Gastroesophageal sphincter (tissue), 4 donors: Measurements from ENCODE around the gene LSP1. TPM values are rescaled to one million over a fixed set of nuclear protein-coding genes. Genes with fewer than 3 reads are reported as not detected.

Experiments used
- ATAC-seq: fragments of 150-250 bp; one replicate; pipeline ENCODE4 v1.9.1; 2016; ENCODE audit warnings: mild to moderate bottlenecking, moderate library complexity
- H3K27ac ChIP-seq, 4 donors: fragments of 200-600 bp; sonication (generic) in 3 of 4; 1 replicate in 3 of 4; 2 replicates in 1 of 4; pipeline ENCODE4 v1.5.1; 2016 to 2019
- H3K27me3 ChIP-seq: fragments of 200-600 bp; sonication (generic); one replicate; pipeline ENCODE4 v1.5.1; 2019
- H3K36me3 ChIP-seq, 2 donors: fragments of 200-600 bp; sonication (generic); one replicate each; pipeline ENCODE4 v1.5.1; 2019; ENCODE audit warnings: control low read depth in 1 of 2
- H3K4me1 ChIP-seq, 3 donors: fragments of 200-600 bp; sonication (generic); 1 replicate in 2 of 3; 2 replicates in 1 of 3; pipeline ENCODE4 v1.5.1; 2016 to 2019; ENCODE audit warnings: control low read depth in 2 of 3
- H3K4me3 ChIP-seq, 2 donors: fragments of 200-600 bp; sonication (generic); one replicate each; pipeline ENCODE4 v1.5.1; 2019; ENCODE audit warnings: mild to moderate bottlenecking in 1 of 2, moderate library complexity in 1 of 2
- H3K9me3 ChIP-seq, 3 donors: fragments of 200-600 bp; sonication (generic); one replicate each; pipeline ENCODE4 v1.5.1; 2017 to 2019; ENCODE audit warnings: control low read depth in 2 of 3
- EP300 ChIP-seq: sonication (generic); formaldehyde crosslinking; IDR thresholded peaks from one replicate; pipeline ENCODE4 v1.6.1; 2017; ENCODE audit warnings: antibody characterized with exemption, mild to moderate bottlenecking
- POLR2A ChIP-seq, 2 donors: fragments of 450-650 bp; IDR thresholded peaks; one replicate each; pipeline ENCODE4 v1.6.1; 2017; ENCODE audit warnings: antibody characterized with exemption in 2 of 2, mild to moderate bottlenecking in 2 of 2, moderate library complexity in 1 of 2
- POLR2AphosphoS5 ChIP-seq: sonication (generic); formaldehyde crosslinking; IDR thresholded peaks from one replicate; pipeline ENCODE4 v1.6.1; 2017; ENCODE audit warnings: antibody characterized with exemption
- WGBS, 2 donors: methylation state at CpG; one replicate each; pipeline ENCODE4 v1.1.5; 2018; ENCODE audit warnings: low coverage in 1 of 2; 5-methylcytosine and 5-hydroxymethylcytosine counted together
- total RNA-seq, 4 donors: library from RNA; depleted of rRNA; stranded (reverse); fragments of >200 nt; gene quantifications; one replicate each; pipeline ENCODE4 v1.1.0, GENCODE V29; 2016
- TF ChIP-seq, protein P1 (sequence below), 4 experiments: fragments of 200-600 bp in 2 of 4; fragments of 450-650 bp in 2 of 4; sonication (generic) in 1 of 4; IDR thresholded peaks; one replicate each; pipeline ENCODE4 v1.5.1; 2017 to 2019; ENCODE audit warnings: antibody characterized with exemption in 4 of 4, mild to moderate bottlenecking in 2 of 4, moderate library complexity in 2 of 4

The LSP1 gene
- total RNA-seq, 4 donors from 2014 or later: 13.4 to 133 (median 47.7) TPM

DNA sequence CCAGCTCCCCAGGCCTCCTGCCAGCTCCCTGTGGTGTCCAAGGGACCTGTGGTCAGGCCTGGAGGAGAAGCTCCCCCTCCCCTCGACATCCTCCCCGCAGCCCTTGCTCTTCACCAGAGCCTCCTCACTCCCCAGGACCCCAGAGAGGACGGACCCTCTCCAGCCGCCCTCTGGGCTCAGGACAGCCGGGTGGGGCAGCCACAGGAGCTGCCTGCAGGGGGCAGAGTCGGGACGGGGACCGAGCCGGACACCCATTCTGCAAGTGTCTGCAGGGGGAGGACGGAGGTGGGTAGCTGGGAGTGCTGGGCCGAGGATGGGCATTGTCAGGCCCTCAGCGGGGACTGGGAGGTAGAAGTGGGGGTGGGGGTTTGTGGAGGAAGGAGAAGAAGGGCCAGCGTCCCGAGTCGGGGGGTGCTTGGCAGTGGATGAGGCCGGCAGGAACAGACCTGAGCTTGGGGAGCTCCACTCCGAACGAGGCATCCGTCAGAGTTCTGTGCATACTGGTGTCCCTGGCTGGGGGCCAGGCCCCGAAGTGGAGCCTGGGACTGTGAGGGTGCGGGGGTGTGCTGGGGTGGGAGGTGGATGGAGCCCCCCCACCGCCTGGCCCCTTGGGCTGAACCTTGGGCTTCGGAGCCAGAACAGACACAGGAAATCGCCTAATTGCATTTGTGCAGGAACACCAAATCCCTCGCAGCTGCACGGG is 23.6 kb downstream of the LSP1 start:
- 0 to 23% methylated on average over 2 to 8 of the region's 26 CpGs for WGBS, 2 donors
- peak; percentile 14 for ATAC-seq
- peaks cover 0 to 81% (median 42%) of the 10 kb centered on the region in 3 donors for H3K4me1 ChIP-seq
- H3K27me3 ChIP-seq: peaks cover 8% of the 10 kb centered on the region
- TF ChIP-seq, protein P1, sequence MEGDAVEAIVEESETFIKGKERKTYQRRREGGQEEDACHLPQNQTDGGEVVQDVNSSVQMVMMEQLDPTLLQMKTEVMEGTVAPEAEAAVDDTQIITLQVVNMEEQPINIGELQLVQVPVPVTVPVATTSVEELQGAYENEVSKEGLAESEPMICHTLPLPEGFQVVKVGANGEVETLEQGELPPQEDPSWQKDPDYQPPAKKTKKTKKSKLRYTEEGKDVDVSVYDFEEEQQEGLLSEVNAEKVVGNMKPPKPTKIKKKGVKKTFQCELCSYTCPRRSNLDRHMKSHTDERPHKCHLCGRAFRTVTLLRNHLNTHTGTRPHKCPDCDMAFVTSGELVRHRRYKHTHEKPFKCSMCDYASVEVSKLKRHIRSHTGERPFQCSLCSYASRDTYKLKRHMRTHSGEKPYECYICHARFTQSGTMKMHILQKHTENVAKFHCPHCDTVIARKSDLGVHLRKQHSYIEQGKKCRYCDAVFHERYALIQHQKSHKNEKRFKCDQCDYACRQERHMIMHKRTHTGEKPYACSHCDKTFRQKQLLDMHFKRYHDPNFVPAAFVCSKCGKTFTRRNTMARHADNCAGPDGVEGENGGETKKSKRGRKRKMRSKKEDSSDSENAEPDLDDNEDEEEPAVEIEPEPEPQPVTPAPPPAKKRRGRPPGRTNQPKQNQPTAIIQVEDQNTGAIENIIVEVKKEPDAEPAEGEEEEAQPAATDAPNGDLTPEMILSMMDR (IDR thresholded peaks at IDR 0.05): peak in 3 of 4 experiments; percentile 44 to 74 (median 51)
- TF ChIP-seq POLR2AphosphoS5: peak; percentile 71
- no peak for TF ChIP-seq POLR2A (IDR thresholded peaks at IDR 0.05)
- no peak for TF ChIP-seq EP300
- H3K4me3 ChIP-seq: peak overlapping the region in 1 of 2 donors; percentile 27
- H3K36me3 ChIP-seq: no peaks in the 10 kb centered on the region
- H3K27ac ChIP-seq: peak overlapping the region in 3 of 4 donors; percentile 79 to 88 (median 81)
- H3K9me3 ChIP-seq: no peaks in the 10 kb centered on the region

DNA sequence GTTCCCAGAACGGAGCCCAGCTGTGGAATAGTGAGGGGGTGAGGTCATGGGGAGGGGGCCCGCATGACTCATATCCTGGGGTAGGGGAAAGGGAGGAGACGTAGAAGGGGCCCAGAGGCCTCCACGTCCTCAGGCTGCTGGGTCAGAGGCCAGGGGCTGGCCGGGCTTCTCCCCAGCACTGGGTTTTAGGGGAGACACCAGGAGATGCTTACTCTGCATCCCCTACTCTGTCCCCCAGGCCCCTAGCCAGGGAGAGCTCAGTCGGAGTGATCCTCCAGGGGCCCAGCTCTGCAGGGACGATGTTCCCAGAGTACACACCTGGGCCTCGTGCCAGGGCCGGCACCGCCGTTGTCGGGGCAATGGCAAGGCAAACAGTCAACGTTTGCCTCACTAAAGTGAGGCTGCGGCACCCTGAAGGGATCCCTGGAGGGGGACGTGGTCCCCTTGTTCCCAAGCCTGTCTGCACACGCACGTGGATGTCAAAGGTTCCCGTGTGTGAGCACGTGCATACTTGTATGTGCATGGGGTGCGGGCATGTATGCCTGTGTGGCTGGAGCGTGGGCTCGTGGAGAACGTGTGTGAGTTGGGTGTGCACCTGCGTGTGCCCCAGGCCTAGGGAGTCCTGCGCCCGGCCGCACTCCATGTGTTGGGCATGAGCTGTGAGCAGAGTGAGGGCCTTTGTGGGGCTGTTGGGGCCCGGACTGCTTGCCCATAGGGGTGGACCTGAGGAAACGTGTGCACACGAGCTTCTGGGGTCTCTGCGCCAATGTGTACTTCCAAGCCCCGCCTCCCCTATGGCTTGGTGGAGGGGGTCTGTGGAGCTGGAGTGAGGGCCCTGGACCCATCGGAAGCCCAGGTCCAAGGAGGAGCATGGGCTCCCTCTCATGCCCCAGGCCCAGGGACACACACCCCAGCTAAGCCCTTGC is 24.6 kb downstream of the LSP1 start:
- peak overlapping the region; percentile 3 to 88 (median 80) for H3K27ac ChIP-seq
- WGBS, 2 donors: 21% methylated on average over 17 of the region's 33 CpGs; no CpG with 5 or more reads in 1 of the 2 donors
- no peak for ATAC-seq

DNA sequence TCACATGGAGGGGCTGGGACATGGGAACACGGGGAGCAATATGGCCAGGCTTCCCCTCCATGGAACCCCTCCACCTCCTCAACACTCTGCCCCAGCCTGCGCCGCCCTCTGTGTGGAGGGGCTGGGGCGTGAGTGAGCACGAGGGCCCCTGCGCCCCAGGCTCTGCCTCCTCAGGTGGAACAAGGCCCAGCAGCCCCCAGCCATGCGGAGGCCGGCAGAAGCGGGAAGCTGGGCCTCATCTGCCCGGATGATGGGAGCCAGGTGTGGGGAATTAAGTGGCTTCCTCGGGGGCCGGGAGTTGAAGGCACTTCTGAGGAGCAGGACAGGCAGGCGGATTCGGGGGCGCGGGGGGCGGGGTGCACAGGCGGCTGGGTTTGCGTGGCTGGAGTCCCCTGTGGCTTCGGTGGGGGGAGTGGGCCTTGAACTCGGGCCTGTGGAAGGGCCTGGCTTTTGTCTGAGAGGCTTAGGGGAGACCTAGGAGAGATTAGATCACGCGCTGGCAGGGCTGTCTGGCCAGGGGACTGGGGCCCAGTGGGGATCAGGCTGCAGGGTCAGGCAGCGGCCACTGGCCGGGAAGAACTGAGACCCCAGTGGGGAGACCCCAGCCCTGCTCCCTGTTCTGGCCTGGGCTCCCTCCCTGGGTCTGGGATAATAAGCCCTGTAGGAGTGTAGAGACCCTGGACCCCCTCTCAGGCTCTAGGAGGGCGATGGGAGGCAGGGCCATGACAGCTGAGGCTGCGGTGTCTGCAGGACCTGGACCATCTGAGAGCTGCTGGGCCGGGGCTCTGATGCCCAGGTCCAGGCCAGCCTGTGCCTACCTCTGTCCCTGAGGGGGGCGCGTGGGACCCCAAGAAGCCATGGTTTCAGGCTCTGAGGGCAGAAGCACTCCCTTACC is 25.5 kb downstream of the LSP1 start:
- Histone ChIP-seq H3K27ac (peak overlapping the region; percentile 3 to 88 (median 80)), H3K4me1 (peaks cover 0 to 84% (median 56%) of the 10 kb centered on the region in 3 donors), H3K36me3 (no peaks in the 10 kb centered on the region), H3K27me3 (no peaks in the 10 kb centered on the region), H3K4me3 (no peak overlapping the region), H3K9me3 (no peaks in the 10 kb centered on the region)
- ATAC-seq: no peak
- 45% methylated on average over 2 of the region's 30 CpGs; no CpG with 5 or more reads in 1 of the 2 donors for WGBS, 2 donors
- TF ChIP-seq, protein P1 (IDR thresholded peaks at IDR 0.05): no peak
- TF ChIP-seq POLR2A (IDR thresholded peaks at IDR 0.05) (no peak), EP300 (no peak), POLR2AphosphoS5 (no peak)

More for the DNA sequence above, 24.6 kb downstream of the LSP1 start:
- Histone ChIP-seq H3K9me3 (no peaks in the 10 kb centered on the region), H3K4me3 (no peak overlapping the region), H3K27me3 (no peaks in the 10 kb centered on the region), H3K36me3 (no peaks in the 10 kb centered on the region), H3K4me1 (peaks cover 0 to 83% (median 52%) of the 10 kb centered on the region in 3 donors)
- TF ChIP-seq POLR2A (IDR thresholded peaks at IDR 0.05): no peak
- no peak for TF ChIP-seq POLR2AphosphoS5
- TF ChIP-seq, protein P1 (IDR thresholded peaks at IDR 0.05): no peak
- no peak for TF ChIP-seq EP300

DNA sequence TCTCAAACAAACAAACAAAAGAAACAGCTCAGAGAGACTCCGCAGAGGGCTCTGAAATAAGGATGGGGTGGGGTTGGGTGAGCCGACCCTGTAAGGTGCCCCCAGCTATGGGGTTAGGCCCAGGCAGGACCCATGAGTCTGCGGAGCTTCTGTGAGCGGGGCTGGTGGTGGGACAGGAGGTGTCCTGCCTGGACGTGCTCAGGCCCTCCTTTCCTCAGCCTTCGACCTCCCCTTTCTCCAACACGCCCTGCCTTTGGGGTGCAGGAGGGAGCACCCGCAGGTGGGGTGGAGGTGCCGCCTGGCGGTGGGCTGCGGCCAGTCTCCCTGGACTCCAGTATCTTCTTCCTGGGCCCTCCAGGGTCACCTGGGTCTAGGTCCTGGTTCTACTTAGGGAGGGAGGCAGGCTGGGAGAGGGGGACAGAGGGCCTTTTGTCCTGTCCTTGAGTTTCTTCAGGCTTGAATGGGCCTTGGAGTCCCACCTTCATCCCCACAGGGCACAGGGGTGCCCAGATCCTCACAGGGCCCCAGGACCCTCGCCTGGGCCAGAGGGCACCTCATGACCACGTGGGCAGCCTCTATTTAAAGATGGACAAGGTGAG is 26.6 kb downstream of the LSP1 start:
- 83% methylated on average over 2 of the region's 13 CpGs; no CpG with 5 or more reads in 1 of the 2 donors for WGBS, 2 donors
- Histone ChIP-seq H3K27ac (peak overlapping the region in 3 of 4 donors; percentile 79 to 88 (median 81)), H3K4me3 (no peak overlapping the region), H3K36me3 (peaks cover 0 to 4% of the 10 kb centered on the region in 2 donors), H3K4me1 (peaks cover 0 to 83% (median 56%) of the 10 kb centered on the region in 3 donors), H3K27me3 (no peaks in the 10 kb centered on the region), H3K9me3 (no peaks in the 10 kb centered on the region)
- TF ChIP-seq, protein P1 (IDR thresholded peaks at IDR 0.05): no peak
- TF ChIP-seq EP300: no peak
- TF ChIP-seq POLR2A (IDR thresholded peaks at IDR 0.05): no peak
- no peak for TF ChIP-seq POLR2AphosphoS5
- no peak for ATAC-seq
